ENCODE results near the gene CCDC60.

CCDC60 gene

GRCh38 chr12:119446459-119446858, 111.9 kb downstream of the CCDC60 start:
- DNase-seq (ENCODE audit: low read depth, low spot score): no peak

- no peak for DNase-seq (ENCODE audit: low read depth, low spot score)
Measured at GRCh38 chr12:119447126-119447525, 112.6 kb downstream of the CCDC60 start.

- no peak for DNase-seq (ENCODE audit: low read depth, low spot score)
Measured at GRCh38 chr12:119447618-119448017, 113.1 kb downstream of the CCDC60 start.

- DNase-seq (ENCODE audit: low read depth, low spot score): no peak
Measured at GRCh38 chr12:119448611-119449131, 114.1 kb downstream of the CCDC60 start.

- DNase-seq (ENCODE audit: low read depth, low spot score): no peak
Measured at GRCh38 chr12:119450771-119451170, 116.2 kb downstream of the CCDC60 start.

GRCh38 chr12:119456824-119457223, 122.3 kb downstream of the CCDC60 start:
- DNase-seq (ENCODE audit: low read depth, low spot score): no peak

GRCh38 chr12:119457271-119457670, 122.7 kb downstream of the CCDC60 start:
- DNase-seq (ENCODE audit: low read depth, low spot score): peak; percentile 45

- DNase-seq (ENCODE audit: low read depth, low spot score): no peak
Measured at GRCh38 chr12:119459481-119459880, 125.0 kb downstream of the CCDC60 start.

- no peak for DNase-seq (ENCODE audit: low read depth, low spot score)
Measured at GRCh38 chr12:119460876-119461275, 126.3 kb downstream of the CCDC60 start.

GRCh38 chr12:119461636-119462214, 127.2 kb downstream of the CCDC60 start:
- no peak for DNase-seq (ENCODE audit: low read depth, low spot score)

GRCh38 chr12:119463211-119463926, 128.8 kb downstream of the CCDC60 start:
- no peak for DNase-seq (ENCODE audit: low read depth, low spot score)

- DNase-seq (ENCODE audit: low read depth, low spot score): no peak
Measured at GRCh38 chr12:119468296-119468695, 133.8 kb downstream of the CCDC60 start.

- no peak for DNase-seq (ENCODE audit: low read depth, low spot score)
Measured at GRCh38 chr12:119475650-119476049, 141.1 kb downstream of the CCDC60 start.

GRCh38 chr12:119476951-119477350, 142.4 kb downstream of the CCDC60 start:
- DNase-seq (ENCODE audit: low read depth, low spot score): no peak

- DNase-seq (ENCODE audit: low read depth, low spot score): no peak
Measured at GRCh38 chr12:119479121-119479561, 144.6 kb downstream of the CCDC60 start.

- no peak for DNase-seq (ENCODE audit: low read depth, low spot score)
Measured at GRCh38 chr12:119480551-119480950, 146.0 kb downstream of the CCDC60 start.

GRCh38 chr12:119486599-119487154, 152.1 kb downstream of the CCDC60 start:
- DNase-seq (ENCODE audit: low read depth, low spot score): peak; percentile 28

GRCh38 chr12:119491814-119492213, 157.3 kb downstream of the CCDC60 start:
- no peak for DNase-seq (ENCODE audit: low read depth, low spot score)

GRCh38 chr12:119500209-119500608, 165.7 kb downstream of the CCDC60 start:
- no peak for DNase-seq (ENCODE audit: low read depth, low spot score)

- DNase-seq (ENCODE audit: low read depth, low spot score): no peak
Measured at GRCh38 chr12:119501052-119501451, 166.5 kb downstream of the CCDC60 start.

- no peak for DNase-seq (ENCODE audit: low read depth, low spot score)
Measured at GRCh38 chr12:119505001-119505400, 170.5 kb downstream of the CCDC60 start.

GRCh38 chr12:119512772-119513497, 178.4 kb downstream of the CCDC60 start:
- no peak for DNase-seq (ENCODE audit: low read depth, low spot score)

Measured in iPS DF 19.7 (cell line).